Suppressor macrophage treated with lipopolysaccharide for 4 hours (primary cell): ENCODE data around the gene TKTL1.
A peak's percentile ranks its signal among the peaks of the same experiment; 100 is the strongest.

Experiments used
- DNase-seq: peaks from one replicate; pipeline ENCODE4 v3.0.0-alpha.2; 2020

Gene TKTL1

GRCh38 chrX:154365052-154365600 is 69.5 kb downstream of the TKTL1 start:
- no peak for DNase-seq

- no peak for DNase-seq
Observed at GRCh38 chrX:154365997-154366665, 70.5 kb downstream of the TKTL1 start.

- no peak for DNase-seq
Observed at GRCh38 chrX:154366666-154367055, 71.1 kb downstream of the TKTL1 start.

- no peak for DNase-seq
Observed at GRCh38 chrX:154367474-154368308, 72.1 kb downstream of the TKTL1 start.

GRCh38 chrX:154368630-154369448 is 73.2 kb downstream of the TKTL1 start:
- peak; percentile 98 for DNase-seq

- DNase-seq: peak; percentile 71
Observed at GRCh38 chrX:154369449-154370299, 74.1 kb downstream of the TKTL1 start.

GRCh38 chrX:154370300-154371016 is 74.9 kb downstream of the TKTL1 start:
- no peak for DNase-seq

GRCh38 chrX:154371017-154371788 is 75.6 kb downstream of the TKTL1 start:
- peak; percentile 95 for DNase-seq

- no peak for DNase-seq
Observed at GRCh38 chrX:154371789-154372300, 76.2 kb downstream of the TKTL1 start.

- no peak for DNase-seq
Observed at GRCh38 chrX:154372612-154373022, 77.0 kb downstream of the TKTL1 start.

- DNase-seq: peak; percentile 64
Observed at GRCh38 chrX:154373340-154374306, 78.0 kb downstream of the TKTL1 start.

- peak; percentile 34 for DNase-seq
Observed at GRCh38 chrX:154374313-154375155, 78.9 kb downstream of the TKTL1 start, which contains the start of gene FLNA. TSS of gene FLNA (minus strand) at chrX:154374634. CDS start at chrX:154371245, 3,389 bp downstream.

GRCh38 chrX:154375156-154375504 is 79.5 kb downstream of the TKTL1 start:
- no peak for DNase-seq

GRCh38 chrX:154376774-154377173 is 81.2 kb downstream of the TKTL1 start:
- DNase-seq: no peak

GRCh38 chrX:154378059-154378798 is 82.6 kb downstream of the TKTL1 start:
- peak; percentile 21 for DNase-seq

GRCh38 chrX:154378799-154379568 is 83.4 kb downstream of the TKTL1 start, which contains the start of gene EMD:
TSS of gene EMD (plus strand) at chrX:154379295. CDS start at chrX:154379485, 190 bp downstream.
- DNase-seq: peak; percentile 97
